Measurements from ENCODE around the gene WFDC9. TPM values are rescaled to one million over a fixed set of nuclear protein-coding genes. Genes with fewer than 3 reads are reported as not detected.
"Not testable (repeated sequence)": the region's sequence is repeated elsewhere in the genome, so short reads cannot be mapped to it uniquely, and the experiment has no call there.

WFDC9 gene
- total RNA-seq, 2 experiments from 2014 or later, result not detected

- no peaks in the 10 kb centered on the region for H3K4me1 Mint-ChIP-seq (ENCODE audit: low read depth)
- H3K36me3 Mint-ChIP-seq (ENCODE audit: low read depth), result no peaks in the 10 kb centered on the region
- no peak overlapping the region for H3K27ac Mint-ChIP-seq
- no peak for TF ChIP-seq CTCF (IDR thresholded peaks at IDR 0.05)
- no peaks in the 10 kb centered on the region for H3K9me3 Mint-ChIP-seq
- no peak overlapping the region for H3K4me3 Mint-ChIP-seq
- ChIA-PET POLR2A (no interaction called here), CTCF (interaction anchor here (1.6 to 1.8 kb wide), 2 partner anchors 20 to 122 kb away, joined by 3 to 8 read pairs; partner anchors contain the start of gene WFDC10A)
- ATAC-seq (no peak), DNase-seq (no peak)
- intact Hi-C loops (cut with micrococcal nuclease), result no loop called here
- H3K27me3 Mint-ChIP-seq, result peaks cover 12% of the 10 kb centered on the region
Observed at GRCh38 chr20:45649312-45649863, 18.3 kb upstream of the WFDC9 start.

DNA sequence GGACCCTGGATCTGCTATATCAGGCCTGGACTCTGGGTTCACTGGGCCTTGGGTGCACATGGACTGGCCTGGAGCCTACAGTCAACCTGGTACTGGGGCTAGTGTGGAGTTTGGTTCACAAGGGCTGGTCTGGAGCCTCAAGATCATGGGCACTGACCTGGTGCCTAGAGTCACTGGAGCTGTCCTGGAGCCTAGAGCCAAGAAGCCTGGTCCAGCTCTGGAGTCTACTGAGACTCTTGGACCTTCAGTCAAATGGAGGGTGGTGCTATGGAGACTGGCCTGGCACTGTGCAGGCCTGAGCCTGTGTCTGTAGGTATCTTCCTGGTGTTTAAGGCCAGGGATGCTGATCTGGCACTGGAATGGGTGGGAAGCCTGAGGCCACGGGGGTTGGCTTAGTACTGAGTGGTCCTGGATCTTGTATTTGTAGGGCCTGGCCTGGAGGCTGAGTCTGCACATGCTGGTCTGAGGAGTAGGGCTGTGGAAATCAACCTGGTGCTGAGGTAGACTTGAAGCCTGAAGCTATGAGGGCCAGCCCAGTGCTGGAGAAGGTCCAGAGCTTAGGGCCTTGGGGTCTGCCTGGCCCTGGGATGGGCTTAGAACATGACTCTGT is 16.5 kb upstream of the WFDC9 start:
- no peak for TF ChIP-seq CTCF (IDR thresholded peaks at IDR 0.05)
- Mint-ChIP-seq H3K4me1 (ENCODE audit: low read depth) (no peaks in the 10 kb centered on the region), H3K4me3 (no peak overlapping the region), H3K9me3 (no peaks in the 10 kb centered on the region), H3K27me3 (peaks cover 7% of the 10 kb centered on the region), H3K27ac (no peak overlapping the region), H3K36me3 (ENCODE audit: low read depth) (no peaks in the 10 kb centered on the region)
- ChIA-PET CTCF (interaction anchor here (0.7 to 1.2 kb wide), 2 partner anchors 9 to 124 kb away, joined by 4 to 5 read pairs; no protein-coding TSS in a partner anchor), POLR2A (no interaction called here)
- no peak for ATAC-seq
- no peak for DNase-seq
- intact Hi-C loops (cut with micrococcal nuclease), result no loop called here

DNA sequence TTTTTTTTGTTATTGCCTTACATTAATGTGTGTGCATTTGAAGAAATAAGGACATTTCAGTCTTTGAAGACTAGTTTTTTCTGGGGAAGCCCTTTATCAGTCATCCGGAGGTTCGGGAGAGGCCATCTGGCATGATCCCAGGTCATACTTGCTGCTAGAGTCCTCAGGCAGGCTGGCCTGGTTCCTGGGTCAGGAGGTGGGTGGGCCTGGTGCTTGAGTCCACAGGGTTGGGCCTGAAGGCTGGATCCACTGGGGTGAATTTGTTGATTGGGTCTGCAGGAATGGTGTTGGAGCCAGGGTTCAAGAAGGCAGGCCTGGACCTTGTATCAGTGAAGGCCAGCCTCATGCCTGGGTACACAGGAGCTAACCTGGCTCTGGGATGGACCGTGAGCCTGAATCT is 15.8 kb upstream of the WFDC9 start:
- no peak for TF ChIP-seq CTCF (IDR thresholded peaks at IDR 0.05)
- CTCF ChIA-PET, result no interaction called here
- Mint-ChIP-seq H3K27me3 (peaks cover 7% of the 10 kb centered on the region), H3K9me3 (no peaks in the 10 kb centered on the region), H3K4me3 (no peak overlapping the region), H3K36me3 (ENCODE audit: low read depth) (no peaks in the 10 kb centered on the region), H3K4me1 (ENCODE audit: low read depth) (no peaks in the 10 kb centered on the region), H3K27ac (no peak overlapping the region)
- ATAC-seq (no peak), DNase-seq (no peak)
- intact Hi-C loops (cut with micrococcal nuclease), result no loop called here
- POLR2A ChIA-PET, result no interaction called here

- H3K4me1 Mint-ChIP-seq (ENCODE audit: low read depth); DNase-seq; H3K27me3 Mint-ChIP-seq; CTCF ChIA-PET; H3K27ac Mint-ChIP-seq; ATAC-seq; H3K9me3 Mint-ChIP-seq; H3K36me3 Mint-ChIP-seq (ENCODE audit: low read depth); POLR2A ChIA-PET; H3K4me3 Mint-ChIP-seq; intact Hi-C loops (cut with micrococcal nuclease): not testable (repeated sequence)
Observed at GRCh38 chr20:45645869-45646268, 14.8 kb upstream of the WFDC9 start.

DNA sequence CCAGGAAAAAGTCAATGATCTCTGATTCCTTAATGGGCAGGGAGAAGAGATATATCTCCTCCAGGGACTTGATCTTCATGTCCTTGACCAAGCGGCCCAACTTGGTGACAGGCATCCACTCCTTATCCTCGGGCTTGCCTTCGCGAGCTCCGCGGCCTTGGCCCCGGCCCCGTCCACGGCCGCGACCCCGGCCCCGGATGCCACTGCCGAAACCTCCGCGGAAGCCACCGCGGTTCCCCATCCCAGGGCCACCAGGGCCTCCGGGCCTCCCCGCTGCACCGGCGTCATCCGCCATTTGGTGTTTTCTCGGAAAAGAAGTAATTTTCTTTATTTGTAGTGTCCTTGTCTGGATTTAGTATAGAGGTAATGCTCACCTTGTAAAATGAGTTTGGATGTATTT is 10.0 kb upstream of the WFDC9 start:
- H3K27me3 Mint-ChIP-seq; H3K9me3 Mint-ChIP-seq; H3K36me3 Mint-ChIP-seq (ENCODE audit: low read depth); H3K4me1 Mint-ChIP-seq (ENCODE audit: low read depth); intact Hi-C loops (cut with micrococcal nuclease); H3K27ac Mint-ChIP-seq; CTCF ChIA-PET; ATAC-seq; H3K4me3 Mint-ChIP-seq; POLR2A ChIA-PET; DNase-seq: not testable (repeated sequence)

- ATAC-seq (no peak), DNase-seq (no peak)
- CTCF ChIA-PET, result interaction anchor here (1.7 kb wide), 2 partner anchors 8 to 131 kb away, joined by 4 to 7 read pairs; no protein-coding TSS in a partner anchor
- intact Hi-C loops (cut with micrococcal nuclease), result no loop called here
- no peaks in the 10 kb centered on the region for H3K9me3 Mint-ChIP-seq
- H3K4me3 Mint-ChIP-seq, result no peak overlapping the region
- no peak for TF ChIP-seq CTCF (IDR thresholded peaks at IDR 0.05)
- H3K27me3 Mint-ChIP-seq, result peaks cover 6% of the 10 kb centered on the region
- H3K36me3 Mint-ChIP-seq (ENCODE audit: low read depth), result no peaks in the 10 kb centered on the region
- H3K27ac Mint-ChIP-seq, result no peak overlapping the region
- POLR2A ChIA-PET, result no interaction called here
- no peaks in the 10 kb centered on the region for H3K4me1 Mint-ChIP-seq (ENCODE audit: low read depth)
Observed at GRCh38 chr20:45639687-45640086, 8.6 kb upstream of the WFDC9 start.
